NB4 (cell line): Measurements from ENCODE around the gene TRIM2.

Experiments used
- DNase-seq: peaks from one replicate; pipeline ENCODE4 v3.0.0; 2010; ENCODE audit warnings: low read depth
- H3K4me3 ChIP-seq: one replicate; pipeline ENCODE4 v1.5.1; 2011; ENCODE audit warnings: mild to moderate bottlenecking, low read depth, low read length, moderate library complexity
- MYC ChIP-seq: IDR thresholded peaks from 2 replicates; pipeline ENCODE4 v1.6.1; 2011; ENCODE audit warnings: low read depth, low read length
- POLR2A ChIP-seq: IDR thresholded peaks from 2 replicates; pipeline ENCODE4 v1.6.1; 2011; ENCODE audit warnings: mild to moderate bottlenecking; ENCODE audit not compliant: insufficient read length; ENCODE audit errors: extremely low read depth
- TF ChIP-seq, protein P1 (sequence below): IDR thresholded peaks from one replicate; pipeline ENCODE4 v1.5.1; 2012; ENCODE audit warnings: low read depth, low read length
- TF ChIP-seq, protein P2 (sequence below): IDR thresholded peaks from 2 replicates; pipeline ENCODE4 v1.6.1; 2011; ENCODE audit warnings: low read depth, low read length

The TRIM2 gene

DNA sequence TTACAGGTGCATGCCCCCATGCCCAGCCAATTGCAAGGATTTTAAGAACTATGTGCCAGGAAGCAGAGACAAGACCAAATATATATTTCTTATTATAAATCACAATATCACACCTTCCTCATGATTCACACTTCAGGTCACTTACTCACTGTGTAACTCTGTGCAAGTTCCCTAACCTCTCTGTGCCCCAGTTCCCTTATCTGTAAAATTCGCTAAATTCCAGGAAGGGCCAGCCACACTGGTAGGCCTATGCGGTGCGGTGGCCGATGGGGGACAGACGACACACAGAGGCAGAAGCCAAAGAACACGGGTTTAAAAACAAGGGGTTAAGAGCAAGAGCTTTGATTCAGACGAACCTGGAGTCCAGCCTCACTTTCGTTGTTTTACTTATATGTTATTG, 2.8 kb downstream of the TRIM2 start:
- H3K4me3 ChIP-seq, result no peak overlapping the region
- DNase-seq, result no peak
- TF ChIP-seq MYC (no peak), POLR2A (no peak)
- TF ChIP-seq, protein P1, sequence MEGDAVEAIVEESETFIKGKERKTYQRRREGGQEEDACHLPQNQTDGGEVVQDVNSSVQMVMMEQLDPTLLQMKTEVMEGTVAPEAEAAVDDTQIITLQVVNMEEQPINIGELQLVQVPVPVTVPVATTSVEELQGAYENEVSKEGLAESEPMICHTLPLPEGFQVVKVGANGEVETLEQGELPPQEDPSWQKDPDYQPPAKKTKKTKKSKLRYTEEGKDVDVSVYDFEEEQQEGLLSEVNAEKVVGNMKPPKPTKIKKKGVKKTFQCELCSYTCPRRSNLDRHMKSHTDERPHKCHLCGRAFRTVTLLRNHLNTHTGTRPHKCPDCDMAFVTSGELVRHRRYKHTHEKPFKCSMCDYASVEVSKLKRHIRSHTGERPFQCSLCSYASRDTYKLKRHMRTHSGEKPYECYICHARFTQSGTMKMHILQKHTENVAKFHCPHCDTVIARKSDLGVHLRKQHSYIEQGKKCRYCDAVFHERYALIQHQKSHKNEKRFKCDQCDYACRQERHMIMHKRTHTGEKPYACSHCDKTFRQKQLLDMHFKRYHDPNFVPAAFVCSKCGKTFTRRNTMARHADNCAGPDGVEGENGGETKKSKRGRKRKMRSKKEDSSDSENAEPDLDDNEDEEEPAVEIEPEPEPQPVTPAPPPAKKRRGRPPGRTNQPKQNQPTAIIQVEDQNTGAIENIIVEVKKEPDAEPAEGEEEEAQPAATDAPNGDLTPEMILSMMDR, result no peak
- TF ChIP-seq, protein P2, sequence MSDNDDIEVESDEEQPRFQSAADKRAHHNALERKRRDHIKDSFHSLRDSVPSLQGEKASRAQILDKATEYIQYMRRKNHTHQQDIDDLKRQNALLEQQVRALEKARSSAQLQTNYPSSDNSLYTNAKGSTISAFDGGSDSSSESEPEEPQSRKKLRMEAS, result no peak

DNA sequence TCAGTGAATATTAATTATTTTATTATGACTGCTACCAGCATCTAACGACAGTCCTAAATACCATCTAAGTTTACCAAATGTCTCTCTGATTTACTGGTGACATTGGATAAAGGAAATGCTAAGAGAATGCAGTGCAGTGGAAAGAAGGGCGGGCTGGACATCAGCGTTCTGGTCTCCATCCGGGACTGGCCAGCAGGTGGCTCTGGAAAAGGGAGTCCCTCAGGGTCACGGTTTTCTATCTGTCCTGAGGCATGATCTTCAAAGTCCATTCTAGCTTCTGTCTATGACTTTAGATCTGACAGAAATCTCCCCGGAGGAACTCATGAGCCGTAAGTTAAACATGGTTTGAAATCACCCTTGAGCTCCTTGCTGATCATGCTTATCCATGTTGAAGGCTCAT, 3.3 kb downstream of the TRIM2 start:
- TF ChIP-seq, protein P1, result peak; percentile 6
- TF ChIP-seq POLR2A, result no peak
- no peak overlapping the region for H3K4me3 ChIP-seq
- peak; percentile 14 for DNase-seq

DNA sequence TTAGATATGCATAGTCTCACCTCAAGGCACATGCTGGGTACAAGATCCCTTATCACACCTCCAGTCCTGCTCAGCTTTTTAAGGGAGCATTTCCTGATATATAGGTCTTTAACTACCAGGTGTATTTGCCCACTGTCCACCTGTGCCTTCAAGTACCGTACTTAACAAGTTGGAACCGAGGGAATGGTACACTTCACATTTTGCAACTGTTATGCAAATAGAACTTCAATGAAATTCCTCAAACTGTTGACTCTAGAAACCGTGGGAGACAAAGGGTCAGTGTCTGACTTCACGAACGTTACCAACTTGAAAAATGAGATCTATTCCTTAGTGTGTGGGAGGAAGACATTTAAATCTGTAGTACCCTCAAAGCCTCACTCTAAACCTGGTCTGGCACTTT, 5.2 kb downstream of the TRIM2 start:
- TF ChIP-seq MYC, result no peak
- TF ChIP-seq POLR2A, result no peak
- TF ChIP-seq, protein P1, result no peak
- TF ChIP-seq, protein P2, result no peak
- H3K4me3 ChIP-seq, result no peak overlapping the region
- no peak for DNase-seq

DNA sequence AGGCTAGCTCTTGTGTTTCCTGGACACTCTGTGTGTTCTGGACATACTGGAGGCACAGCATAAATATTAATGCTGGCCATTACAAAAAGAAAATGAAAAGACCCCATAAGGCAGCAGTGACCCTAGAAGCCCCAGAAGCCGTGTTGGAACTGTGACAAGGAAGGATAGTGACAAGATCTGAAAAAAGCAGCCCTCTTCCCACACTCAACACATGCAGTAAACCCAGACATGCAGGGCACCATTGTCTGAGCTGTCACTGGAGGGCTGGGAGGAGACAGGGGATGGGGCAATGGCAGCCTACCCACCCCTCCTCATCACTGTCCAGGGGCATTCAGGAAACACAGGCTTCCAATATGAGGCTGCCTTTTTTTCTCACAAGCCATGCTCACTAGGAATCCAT, 6.5 kb downstream of the TRIM2 start:
- no peak overlapping the region for H3K4me3 ChIP-seq
- TF ChIP-seq, protein P2, result no peak
- TF ChIP-seq, protein P1, result no peak
- no peak for DNase-seq

DNA sequence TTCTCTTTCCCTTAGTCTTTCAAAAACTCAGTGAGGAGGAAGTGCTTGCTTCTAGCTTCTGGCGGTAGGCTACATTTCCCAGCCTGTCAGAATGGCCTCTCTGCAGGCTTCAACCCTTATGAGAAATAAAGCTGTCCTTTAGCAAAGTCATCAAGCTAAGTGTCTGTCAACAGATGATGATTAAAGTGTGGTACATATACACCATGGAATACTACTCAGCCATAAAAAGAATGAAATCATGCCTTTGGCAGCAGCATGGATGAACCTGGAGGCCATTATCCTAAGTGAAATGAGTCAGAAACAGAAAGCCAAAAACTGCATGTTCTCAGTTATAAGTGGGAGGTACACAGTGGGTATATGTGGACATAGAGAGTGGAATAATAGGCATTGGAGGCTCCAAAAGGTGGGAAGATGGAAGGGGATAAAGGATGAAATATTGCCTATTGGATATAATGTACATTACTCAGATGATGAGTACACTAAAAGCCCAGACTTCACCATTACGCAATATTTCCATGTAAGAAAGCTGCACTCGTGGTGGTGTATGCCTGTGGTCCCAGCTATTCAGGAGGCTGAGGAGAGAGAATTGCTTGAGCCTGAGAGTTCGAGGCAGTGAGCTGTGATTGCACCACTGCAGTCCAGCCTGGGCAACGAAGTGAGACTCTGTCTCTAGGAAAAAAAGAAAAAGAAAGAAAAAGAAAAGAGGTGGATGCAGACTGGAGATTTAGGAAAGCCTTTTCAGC, 7.9 kb downstream of the TRIM2 start:
- DNase-seq, result peak; percentile 26
- H3K4me3 ChIP-seq, result no peak overlapping the region
- TF ChIP-seq, protein P2, result no peak
- TF ChIP-seq POLR2A, result no peak
- no peak for TF ChIP-seq MYC
- TF ChIP-seq, protein P1, result no peak

DNA sequence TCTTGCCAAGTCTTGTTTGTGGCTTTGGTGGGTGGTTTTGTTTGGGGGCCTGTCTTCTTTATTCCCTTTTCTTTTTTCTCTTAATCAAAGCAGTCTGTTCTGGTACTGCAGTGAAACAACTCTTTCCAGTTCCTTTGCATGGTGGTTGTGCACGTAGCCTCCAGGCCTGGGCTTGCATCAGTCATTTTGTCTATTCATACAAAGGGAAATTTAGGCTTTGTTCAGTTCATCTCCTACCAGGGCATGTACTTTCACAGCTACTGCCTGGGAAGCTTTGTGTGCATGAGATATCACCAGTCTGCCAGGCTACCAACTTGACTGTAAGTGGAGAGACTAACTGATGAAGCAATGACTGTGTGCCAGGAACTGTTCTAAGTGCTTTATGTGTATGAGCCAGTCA, 8.5 kb downstream of the TRIM2 start:
- TF ChIP-seq MYC (no peak), POLR2A (no peak)
- TF ChIP-seq, protein P1, result no peak
- no peak for DNase-seq
- H3K4me3 ChIP-seq, result no peak overlapping the region
